ENCODE results near the gene TLR9. TPM values are rescaled to one million over a fixed set of nuclear protein-coding genes. Genes with fewer than 3 reads are reported as not detected.

Gene TLR9
- total and polyA plus RNA-seq, 9 of the 15 experiments (the other 6 are each of a cell fraction or from before 2014, with no cell fraction given) = not detected

DNA sequence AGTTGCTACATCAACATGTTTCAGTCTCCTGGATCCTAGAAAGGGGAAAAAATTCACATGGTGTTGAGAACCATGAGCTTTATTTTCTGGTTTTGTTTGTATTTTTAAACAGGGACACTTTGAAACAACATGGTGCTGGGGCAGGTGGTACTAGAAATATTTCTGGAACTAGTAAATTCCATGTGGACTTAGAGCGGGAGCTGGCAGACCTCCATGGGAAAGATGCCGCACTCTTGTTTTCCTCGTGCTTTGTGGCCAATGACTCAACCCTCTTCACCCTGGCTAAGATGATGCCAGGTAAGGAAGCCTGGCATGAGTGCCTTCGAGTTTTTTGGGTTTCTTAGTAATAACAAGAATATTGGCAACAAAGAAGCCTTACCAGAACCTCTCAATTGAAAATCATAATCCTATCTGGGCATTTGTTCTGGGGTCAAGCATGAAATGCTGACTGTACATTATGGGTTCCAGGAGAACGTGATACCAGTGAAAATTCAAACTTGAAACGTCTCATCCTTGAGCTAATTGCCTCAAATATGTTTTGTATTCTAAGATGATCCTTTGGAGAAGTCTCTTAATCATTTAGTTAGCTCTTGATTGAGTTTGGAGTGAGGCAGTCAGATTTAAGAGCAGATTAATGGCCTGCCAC is 19.6 kb downstream of the TLR9 start (continued):
- TF ChIP-seq, protein P1, sequence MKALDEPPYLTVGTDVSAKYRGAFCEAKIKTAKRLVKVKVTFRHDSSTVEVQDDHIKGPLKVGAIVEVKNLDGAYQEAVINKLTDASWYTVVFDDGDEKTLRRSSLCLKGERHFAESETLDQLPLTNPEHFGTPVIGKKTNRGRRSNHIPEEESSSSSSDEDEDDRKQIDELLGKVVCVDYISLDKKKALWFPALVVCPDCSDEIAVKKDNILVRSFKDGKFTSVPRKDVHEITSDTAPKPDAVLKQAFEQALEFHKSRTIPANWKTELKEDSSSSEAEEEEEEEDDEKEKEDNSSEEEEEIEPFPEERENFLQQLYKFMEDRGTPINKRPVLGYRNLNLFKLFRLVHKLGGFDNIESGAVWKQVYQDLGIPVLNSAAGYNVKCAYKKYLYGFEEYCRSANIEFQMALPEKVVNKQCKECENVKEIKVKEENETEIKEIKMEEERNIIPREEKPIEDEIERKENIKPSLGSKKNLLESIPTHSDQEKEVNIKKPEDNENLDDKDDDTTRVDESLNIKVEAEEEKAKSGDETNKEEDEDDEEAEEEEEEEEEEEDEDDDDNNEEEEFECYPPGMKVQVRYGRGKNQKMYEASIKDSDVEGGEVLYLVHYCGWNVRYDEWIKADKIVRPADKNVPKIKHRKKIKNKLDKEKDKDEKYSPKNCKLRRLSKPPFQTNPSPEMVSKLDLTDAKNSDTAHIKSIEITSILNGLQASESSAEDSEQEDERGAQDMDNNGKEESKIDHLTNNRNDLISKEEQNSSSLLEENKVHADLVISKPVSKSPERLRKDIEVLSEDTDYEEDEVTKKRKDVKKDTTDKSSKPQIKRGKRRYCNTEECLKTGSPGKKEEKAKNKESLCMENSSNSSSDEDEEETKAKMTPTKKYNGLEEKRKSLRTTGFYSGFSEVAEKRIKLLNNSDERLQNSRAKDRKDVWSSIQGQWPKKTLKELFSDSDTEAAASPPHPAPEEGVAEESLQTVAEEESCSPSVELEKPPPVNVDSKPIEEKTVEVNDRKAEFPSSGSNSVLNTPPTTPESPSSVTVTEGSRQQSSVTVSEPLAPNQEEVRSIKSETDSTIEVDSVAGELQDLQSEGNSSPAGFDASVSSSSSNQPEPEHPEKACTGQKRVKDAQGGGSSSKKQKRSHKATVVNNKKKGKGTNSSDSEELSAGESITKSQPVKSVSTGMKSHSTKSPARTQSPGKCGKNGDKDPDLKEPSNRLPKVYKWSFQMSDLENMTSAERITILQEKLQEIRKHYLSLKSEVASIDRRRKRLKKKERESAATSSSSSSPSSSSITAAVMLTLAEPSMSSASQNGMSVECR (CRISPR knock-in tag; IDR thresholded peaks at IDR 0.05) = no peak
- TF ChIP-seq EZH2 (IDR thresholded peaks at IDR 0.05; ENCODE audit: borderline replicate concordance, low read depth, low read length) (no peak), CREB3 (tag; conservative IDR thresholded peaks at IDR 0.05; ENCODE audit: low read depth) (no peak), ZNF589 (CRISPR knock-in tag; IDR thresholded peaks at IDR 0.05; ENCODE audit: low read depth) (no peak), ZNF785 (CRISPR knock-in tag; IDR thresholded peaks at IDR 0.05) (no peak), C11orf30 (IDR thresholded peaks at IDR 0.05; ENCODE audit: low read depth) (peak; percentile 35; the same call in 1 of the 2 replicates), L3MBTL2 (IDR thresholded peaks at IDR 0.05) (no peak), MGA (IDR thresholded peaks at IDR 0.05) (no peak), SIN3B (IDR thresholded peaks at IDR 0.05; ENCODE audit: low read depth) (no peak), GATAD2B (IDR thresholded peaks at IDR 0.05; ENCODE audit: borderline replicate concordance) (no peak)

Data from K562 (cell line).